Fibroblast of lung (primary cell): ENCODE measurements around the gene SMIM45.

Experiments used
- EZH2 ChIP-seq: IDR thresholded peaks from 2 replicates; pipeline ENCODE4 v1.5.1; 2012; ENCODE audit warnings: low read length, control low read depth, mild to moderate bottlenecking; ENCODE audit errors: missing control alignments
- TF ChIP-seq, protein P1 (sequence below), 2 donors: IDR thresholded peaks in 1 of 2; conservative IDR thresholded peaks in 1 of 2; 1 replicate in 1 of 2; 2 replicates in 1 of 2; pipeline ENCODE4 v1.5.1; 2011 to 2012; ENCODE audit warnings: low read length in 2 of 2, control low read depth in 1 of 2, inconsistent platforms in 1 of 2, low read depth in 1 of 2, mild to moderate bottlenecking in 1 of 2

DNA sequence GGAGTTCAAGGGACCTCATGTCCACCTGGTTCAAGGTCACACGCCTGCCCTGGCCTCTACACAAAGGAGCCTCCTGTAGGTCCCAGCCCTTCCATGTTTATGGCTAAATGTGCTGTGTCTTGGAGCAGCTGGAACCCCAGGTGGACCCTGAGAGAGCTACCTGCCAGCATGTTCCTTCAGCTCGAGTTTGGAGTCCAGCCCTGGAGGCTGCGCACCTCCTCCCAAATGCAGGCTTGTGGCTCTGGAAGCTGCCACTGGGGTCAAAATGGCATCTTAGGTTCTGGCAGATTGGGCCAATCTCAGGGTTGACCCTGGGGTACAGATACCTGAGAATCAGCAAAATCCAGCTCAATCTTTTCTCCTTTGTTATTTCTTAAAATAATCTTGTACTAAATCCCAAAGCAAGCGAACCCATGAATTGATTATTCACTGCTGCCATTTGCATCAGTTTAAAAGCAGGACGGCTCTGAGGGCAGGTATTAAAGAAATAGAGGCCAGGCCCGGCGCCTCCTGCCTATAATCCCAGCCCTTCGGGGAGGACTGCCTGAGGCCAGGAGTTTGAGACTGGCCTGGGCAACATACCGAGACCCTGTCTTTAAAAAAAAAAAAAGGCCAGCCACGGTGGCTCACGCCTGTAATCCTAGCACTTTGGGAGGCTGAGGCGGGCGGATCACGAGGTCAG, 28.2 kb upstream of the SMIM45 start:
- TF ChIP-seq, protein P1, sequence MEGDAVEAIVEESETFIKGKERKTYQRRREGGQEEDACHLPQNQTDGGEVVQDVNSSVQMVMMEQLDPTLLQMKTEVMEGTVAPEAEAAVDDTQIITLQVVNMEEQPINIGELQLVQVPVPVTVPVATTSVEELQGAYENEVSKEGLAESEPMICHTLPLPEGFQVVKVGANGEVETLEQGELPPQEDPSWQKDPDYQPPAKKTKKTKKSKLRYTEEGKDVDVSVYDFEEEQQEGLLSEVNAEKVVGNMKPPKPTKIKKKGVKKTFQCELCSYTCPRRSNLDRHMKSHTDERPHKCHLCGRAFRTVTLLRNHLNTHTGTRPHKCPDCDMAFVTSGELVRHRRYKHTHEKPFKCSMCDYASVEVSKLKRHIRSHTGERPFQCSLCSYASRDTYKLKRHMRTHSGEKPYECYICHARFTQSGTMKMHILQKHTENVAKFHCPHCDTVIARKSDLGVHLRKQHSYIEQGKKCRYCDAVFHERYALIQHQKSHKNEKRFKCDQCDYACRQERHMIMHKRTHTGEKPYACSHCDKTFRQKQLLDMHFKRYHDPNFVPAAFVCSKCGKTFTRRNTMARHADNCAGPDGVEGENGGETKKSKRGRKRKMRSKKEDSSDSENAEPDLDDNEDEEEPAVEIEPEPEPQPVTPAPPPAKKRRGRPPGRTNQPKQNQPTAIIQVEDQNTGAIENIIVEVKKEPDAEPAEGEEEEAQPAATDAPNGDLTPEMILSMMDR (conservative IDR thresholded peaks at IDR 0.05 in 1 of 2, IDR thresholded peaks at IDR 0.05 in 1 of 2; ENCODE audit: low read depth in 1 of 2, low read length in 2 of 2) = no peak
- TF ChIP-seq EZH2 = no peak
